Mesenchymal stem cell (in vitro differentiated cells and primary cell): ENCODE measurements around the gene ARPC4.
"Not testable (repeated sequence)": the region's sequence is repeated elsewhere in the genome, so short reads cannot be mapped to it uniquely, and the experiment has no call there.

Experiments used
- DNase-seq: peaks from one replicate; pipeline ENCODE4 v3.0.0-alpha.2; 2013
- H2AFZ ChIP-seq: one replicate; pipeline ENCODE4 v1.6.1; 2013; ENCODE audit warnings: low read depth, mild to moderate bottlenecking, control low read depth, inconsistent platforms, low read length, moderate library complexity
- H2AK5ac ChIP-seq: 2 replicates; pipeline ENCODE4 v1.6.1; 2013; ENCODE audit warnings: low read length, moderate library complexity, mild to moderate bottlenecking, inconsistent platforms; ENCODE audit not compliant: severe bottlenecking
- H2BK120ac ChIP-seq: one replicate; pipeline ENCODE4 v1.6.1; 2013; ENCODE audit warnings: low read depth, mild to moderate bottlenecking, inconsistent platforms, low read length, moderate library complexity
- H2BK12ac ChIP-seq, 2 experiments: one replicate each; pipeline ENCODE4 v1.6.1; 2013; ENCODE audit warnings: inconsistent platforms in 2 of 2, low read length in 2 of 2, mild to moderate bottlenecking in 2 of 2, moderate library complexity in 2 of 2, control low read depth in 1 of 2
- H2BK15ac ChIP-seq: one replicate; pipeline ENCODE4 v1.6.1; 2013; ENCODE audit warnings: mild to moderate bottlenecking, low read depth, inconsistent platforms; ENCODE audit not compliant: poor library complexity, severe bottlenecking
- H2BK5ac ChIP-seq: 2 replicates; pipeline ENCODE4 v1.6.1; 2013; ENCODE audit warnings: low read depth, mild to moderate bottlenecking, low read length, control low read depth, inconsistent platforms; ENCODE audit not compliant: poor library complexity, severe bottlenecking
- H3K14ac ChIP-seq, 2 experiments: one replicate each; pipeline ENCODE4 v1.6.1; 2013; ENCODE audit warnings: inconsistent platforms in 2 of 2, low read length in 2 of 2, control low read depth in 1 of 2, mild to moderate bottlenecking in 1 of 2, moderate library complexity in 1 of 2
- H3K18ac ChIP-seq, 2 experiments: one replicate each; pipeline ENCODE4 v1.6.1; 2013; ENCODE audit warnings: inconsistent platforms in 2 of 2, low read length in 2 of 2, control low read depth in 1 of 2, low read depth in 1 of 2, mild to moderate bottlenecking in 1 of 2
- H3K23ac ChIP-seq, 2 experiments: one replicate each; pipeline ENCODE4 v1.6.1; 2013; ENCODE audit warnings: inconsistent platforms in 2 of 2, low read length in 2 of 2, mild to moderate bottlenecking in 2 of 2, moderate library complexity in 2 of 2, control low read depth in 1 of 2
- H3K27ac ChIP-seq: 2 replicates; pipeline ENCODE4 v1.5.1; 2013; ENCODE audit warnings: mild to moderate bottlenecking, moderate library complexity, low read length, control low read depth, inconsistent platforms; ENCODE audit not compliant: poor library complexity, severe bottlenecking
- H3K27me3 ChIP-seq, 2 experiments: 2 replicates each; pipeline versions ENCODE4 v1.6.1 to v1.7.0; 2013; ENCODE audit warnings: low read length in 2 of 2, mild to moderate bottlenecking in 2 of 2, moderate library complexity in 2 of 2, control low read depth in 1 of 2, inconsistent platforms in 1 of 2; ENCODE audit not compliant: control insufficient read depth in 1 of 2, insufficient read depth in 1 of 2
- H3K36me3 ChIP-seq, 2 experiments: 2 replicates each; pipeline versions ENCODE4 v1.6.1 to v1.7.0; 2013; ENCODE audit warnings: low read length in 2 of 2, control low read depth in 1 of 2, inconsistent platforms in 1 of 2, low read depth in 1 of 2, mild to moderate bottlenecking in 1 of 2; ENCODE audit not compliant: insufficient read depth in 2 of 2, control insufficient read depth in 1 of 2
- H3K4ac ChIP-seq, 2 experiments: one replicate each; pipeline ENCODE4 v1.6.1; 2013; ENCODE audit warnings: inconsistent platforms in 2 of 2, low read length in 2 of 2, mild to moderate bottlenecking in 2 of 2, moderate library complexity in 2 of 2, control low read depth in 1 of 2, low read depth in 1 of 2
- H3K4me1 ChIP-seq: 2 replicates; pipeline ENCODE4 v1.6.1; 2013; ENCODE audit warnings: low read depth, low read length, control low read depth; ENCODE audit not compliant: control insufficient read depth, insufficient read depth
- H3K4me2 ChIP-seq: 2 replicates; pipeline ENCODE4 v1.6.1; 2013; ENCODE audit warnings: low read length, mild to moderate bottlenecking, inconsistent platforms; ENCODE audit not compliant: poor library complexity, severe bottlenecking
- H3K4me3 ChIP-seq, 2 experiments: 2 replicates each; pipeline versions ENCODE4 v1.5.1 to v1.7.0; 2013; ENCODE audit warnings: low read length in 2 of 2, mild to moderate bottlenecking in 2 of 2, control low read depth in 1 of 2, low read depth in 1 of 2; ENCODE audit not compliant: insufficient read depth in 1 of 2
- H3K79me1 ChIP-seq: replicated peaks from 2 replicates; pipeline ENCODE4 v1.6.1; 2013; ENCODE audit warnings: mild to moderate bottlenecking, control low read depth, low read length, inconsistent platforms; ENCODE audit not compliant: poor library complexity, severe bottlenecking
- H3K9ac ChIP-seq: 2 replicates; pipeline ENCODE4 v1.7.0; 2013; ENCODE audit warnings: mild to moderate bottlenecking, low read length, moderate library complexity
- H3K9me3 ChIP-seq: 2 replicates; pipeline ENCODE4 v1.7.0; 2013; ENCODE audit warnings: mild to moderate bottlenecking, low read length; ENCODE audit not compliant: control insufficient read depth
- H4K8ac ChIP-seq: one replicate; pipeline ENCODE4 v1.6.1; 2013; ENCODE audit warnings: inconsistent platforms, mild to moderate bottlenecking, low read length, moderate library complexity
- H4K91ac ChIP-seq: one replicate; pipeline ENCODE4 v1.6.1; 2013; ENCODE audit warnings: mild to moderate bottlenecking, low read length, inconsistent platforms
- WGBS: methylation state at CpG from one replicate; pipeline ENCODE4 v1.1.7; 2013; ENCODE audit warnings: mixed read lengths; 5-methylcytosine and 5-hydroxymethylcytosine counted together

Gene ARPC4

DNA sequence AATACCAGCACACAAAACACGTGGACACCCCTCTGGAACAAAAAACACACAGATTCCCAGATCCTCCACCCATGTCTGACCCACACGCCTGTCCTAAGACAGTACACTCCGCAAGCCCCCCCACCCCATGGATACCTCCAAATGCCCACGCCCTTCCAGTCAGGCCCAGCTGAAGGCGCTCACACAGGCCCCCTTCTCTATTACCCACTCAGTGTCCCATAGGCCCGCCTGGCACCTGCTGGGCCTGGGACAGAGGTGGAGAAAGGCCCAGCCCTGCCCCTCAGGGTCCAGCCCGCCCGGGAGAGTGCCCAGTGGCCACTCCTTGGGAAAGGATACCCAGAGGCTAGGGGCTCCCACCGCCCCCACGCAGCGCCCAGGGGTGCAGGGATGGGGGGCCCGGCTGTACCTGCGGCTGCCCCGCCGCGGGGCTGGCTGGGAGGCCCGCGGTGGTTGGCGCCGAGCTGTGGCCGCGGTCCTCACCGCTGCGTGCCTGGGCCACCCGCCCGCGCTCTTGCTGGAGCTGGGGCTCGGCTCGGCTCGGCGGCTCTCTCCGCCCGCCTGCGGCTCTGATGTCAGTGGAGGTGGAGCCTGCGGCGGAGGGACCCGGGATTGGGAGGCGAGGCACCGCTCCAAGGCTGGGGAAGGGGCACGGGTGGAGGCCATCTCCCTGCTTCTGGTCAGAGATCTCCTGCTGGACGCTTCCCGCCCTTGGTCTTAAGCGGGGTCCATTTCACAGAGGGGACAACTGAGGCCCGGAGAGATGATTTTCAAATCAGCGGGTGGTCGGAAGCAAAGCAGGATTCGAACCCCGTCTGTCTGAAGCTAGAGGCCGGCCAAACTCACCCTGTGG, 23.2 kb upstream of the ARPC4 start, which contains the start of gene CAMK1:
Gene CAMK1 (minus strand): TSS at position 522 of the 850 bp plus-strand sequence. CDS start 2,198 bp downstream, outside the sequence.
- peak; percentile 72 for DNase-seq
- Histone ChIP-seq H3K9ac (peak within 1 kb of the TSS; percentile 93), H2BK120ac (peak within 1 kb of the TSS; percentile 71), H3K18ac (peak within 1 kb of the TSS; percentile 49 to 71), H3K79me1 (peaks cover 16% of the 10 kb centered on the region), H2AK5ac (peak within 1 kb of the TSS; percentile 66), H4K8ac (peak within 1 kb of the TSS; percentile 96), H3K4me1 (peaks cover 12% of the 10 kb centered on the region), H3K4me3 (peak within 1 kb of the TSS; percentile 64 to 86), H3K27ac (no peak within 1 kb of the TSS), H2BK15ac (peak within 1 kb of the TSS; percentile 84), H4K91ac (peak within 1 kb of the TSS; percentile 84), H3K27me3 (no peaks in the 10 kb centered on the region), H3K14ac (peak within 1 kb of the TSS in 1 of 2 experiments; percentile 58), H2BK5ac (peak within 1 kb of the TSS; percentile 4), H2AFZ (peak within 1 kb of the TSS; percentile 66), H3K9me3 (no peaks in the 10 kb centered on the region), H3K4ac (peak within 1 kb of the TSS; percentile 30 to 70), H3K23ac (peak within 1 kb of the TSS in 1 of 2 experiments; percentile 41), H3K4me2 (peak within 1 kb of the TSS; percentile 96), H3K36me3 (peaks cover 5 to 15% of the 10 kb centered on the region in 2 experiments), H2BK12ac (peak within 1 kb of the TSS in 1 of 2 experiments; percentile 57)
- 15% methylated on average over 49 of the region's 49 CpGs for WGBS

- Histone ChIP-seq H3K36me3 (peaks cover 5 to 12% of the 10 kb centered on the region in 2 experiments), H4K8ac (peak overlapping the region; percentile 96), H2AK5ac (no peak overlapping the region), H2BK15ac (peak overlapping the region; percentile 84), H3K14ac (no peak overlapping the region), H3K27me3 (no peaks in the 10 kb centered on the region), H2AFZ (no peak overlapping the region), H3K18ac (peak overlapping the region; percentile 49 to 68), H2BK5ac (no peak overlapping the region), H2BK12ac (no peak overlapping the region), H3K9me3 (no peaks in the 10 kb centered on the region), H4K91ac (no peak overlapping the region), H3K27ac (no peak overlapping the region), H3K79me1 (peaks cover 16% of the 10 kb centered on the region), H3K4ac (peak overlapping the region; percentile 30 to 40), H3K4me1 (peaks cover 12% of the 10 kb centered on the region), H3K9ac (peak overlapping the region; percentile 93), H2BK120ac (no peak overlapping the region), H3K4me2 (peak overlapping the region; percentile 96), H3K23ac (no peak overlapping the region), H3K4me3 (peak overlapping the region; percentile 64 to 86)
- 50% methylated on average over 14 of the region's 15 CpGs for WGBS
- no peak for DNase-seq
Observed at GRCh38 chr3:9770276-9770812, 22.5 kb upstream of the ARPC4 start.

DNA sequence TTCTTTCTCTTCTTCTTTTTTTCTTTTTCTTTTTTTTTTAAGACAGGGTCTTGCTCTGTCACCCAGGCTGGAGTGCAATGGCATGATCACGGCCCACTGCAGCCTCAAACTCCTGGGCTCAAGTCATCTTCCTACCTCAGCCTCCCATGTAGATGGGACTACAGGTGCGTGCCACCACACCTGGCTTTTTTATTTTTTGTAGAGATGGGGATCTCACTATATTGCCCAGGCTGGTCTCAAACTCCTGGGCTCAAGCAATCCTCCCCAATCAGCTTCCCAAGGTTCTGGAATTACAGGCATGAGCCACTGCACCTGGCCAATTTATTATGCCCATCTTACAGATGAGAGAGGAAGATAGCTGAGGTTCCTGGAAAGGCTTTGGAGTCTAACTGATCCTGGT, 21.9 kb upstream of the ARPC4 start:
- H3K4me2 ChIP-seq, H3K18ac ChIP-seq, H4K8ac ChIP-seq, H2AK5ac ChIP-seq, H2BK12ac ChIP-seq, H2BK5ac ChIP-seq, H3K27me3 ChIP-seq, H3K36me3 ChIP-seq, H3K14ac ChIP-seq, H2BK15ac ChIP-seq, H4K91ac ChIP-seq, H3K9me3 ChIP-seq, H3K23ac ChIP-seq, H2BK120ac ChIP-seq, H3K4ac ChIP-seq, DNase-seq, H3K4me3 ChIP-seq, H3K27ac ChIP-seq, H2AFZ ChIP-seq, H3K9ac ChIP-seq: not testable (repeated sequence)
- WGBS = 100% methylated on average over 1 of the region's 2 CpGs
- Histone ChIP-seq H3K79me1 (peaks cover 16% of the 10 kb centered on the region), H3K4me1 (peaks cover 10% of the 10 kb centered on the region)
